ENCODE measurements around the gene ERBB4.

Gene ERBB4

GRCh38 chr2:212494418-212495020 is 44.1 kb downstream of the ERBB4 start:
- no peak for TF ChIP-seq CTCF (IDR thresholded peaks at IDR 0.05)

DNA sequence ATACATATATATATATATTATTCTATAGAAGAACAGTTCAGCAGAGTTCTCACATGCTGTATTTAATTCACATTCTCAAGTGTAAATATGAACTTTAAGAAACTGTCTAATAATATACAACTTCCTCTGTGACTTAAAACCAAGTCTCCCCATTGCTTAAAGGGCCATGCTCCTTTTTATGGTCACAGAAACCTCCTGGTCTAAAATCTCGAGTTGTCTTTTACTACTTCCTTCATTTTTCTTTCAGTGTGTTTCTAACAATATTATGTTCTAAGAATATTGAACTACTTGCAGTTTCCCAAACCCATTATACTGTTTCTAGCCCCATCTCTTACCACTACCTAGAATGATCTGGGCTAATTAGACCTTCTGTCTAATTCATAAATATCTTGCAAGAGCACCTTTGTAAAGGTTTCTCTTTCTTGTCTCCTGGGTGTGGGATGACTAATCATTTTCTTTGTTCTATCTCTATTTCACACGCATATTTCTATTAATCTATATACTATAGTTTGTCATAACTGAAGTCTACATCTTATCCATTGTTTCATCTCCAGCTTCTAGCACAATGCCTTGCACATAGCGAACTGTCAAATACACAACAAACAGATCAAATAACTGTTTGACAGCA is 48.8 kb downstream of the ERBB4 start:
- no peak for TF ChIP-seq CTCF (IDR thresholded peaks at IDR 0.05)

GRCh38 chr2:212488611-212489010 is 50.0 kb downstream of the ERBB4 start:
- no peak for TF ChIP-seq CTCF (IDR thresholded peaks at IDR 0.05)

DNA sequence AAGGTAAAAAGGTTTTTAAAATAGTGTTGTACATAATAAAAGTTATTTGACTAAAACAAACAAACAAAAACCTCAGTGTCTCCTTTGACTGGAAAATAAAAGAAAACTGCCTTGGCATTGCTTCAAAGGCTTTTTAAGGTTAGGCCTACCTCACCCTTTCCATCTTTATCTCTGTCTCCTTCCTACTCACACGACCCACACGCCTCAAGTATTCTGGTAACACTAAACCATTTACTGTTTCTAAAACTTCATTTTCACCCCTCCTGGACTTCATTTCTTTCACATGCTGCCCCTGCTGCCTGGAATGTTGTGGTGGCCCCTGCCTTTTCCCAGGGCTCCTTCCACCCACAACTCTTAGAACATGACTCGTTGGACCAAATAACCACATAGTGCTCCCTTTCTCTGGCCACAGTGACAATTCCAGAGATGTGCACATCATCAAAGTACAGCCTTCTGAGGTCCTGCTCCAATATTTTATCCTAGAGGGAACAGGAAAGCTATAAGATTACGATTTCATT is 54.0 kb downstream of the ERBB4 start:
- TF ChIP-seq CTCF (IDR thresholded peaks at IDR 0.05), result no peak

DNA sequence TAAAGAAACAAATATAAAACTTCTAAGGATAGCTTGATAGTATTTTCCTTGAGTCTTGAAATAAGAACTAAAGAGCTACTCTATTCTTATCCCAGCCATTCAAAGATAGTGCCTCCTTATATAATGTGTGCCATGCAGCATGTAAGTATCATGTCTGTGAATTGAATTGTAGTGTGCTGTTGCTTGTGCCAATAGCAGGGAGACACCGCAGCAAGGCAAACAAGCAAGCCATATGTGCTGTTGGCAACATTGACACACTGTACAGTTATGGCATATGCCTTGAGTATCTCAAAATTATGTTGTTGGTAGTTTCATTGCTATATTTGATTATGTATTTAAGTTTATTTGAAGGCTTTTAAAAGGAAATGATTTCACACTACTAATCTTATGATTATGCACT is 58.2 kb downstream of the ERBB4 start:
- TF ChIP-seq CTCF (IDR thresholded peaks at IDR 0.05), result no peak

GRCh38 chr2:212477571-212477970 is 61.0 kb downstream of the ERBB4 start:
- no peak for TF ChIP-seq CTCF (IDR thresholded peaks at IDR 0.05)

- TF ChIP-seq CTCF (IDR thresholded peaks at IDR 0.05), result no peak
Observed at GRCh38 chr2:212473211-212473610, 65.4 kb downstream of the ERBB4 start.
